H1 (cell line): ENCODE measurements around the gene TRIM62. TPM values are rescaled to one million over a fixed set of nuclear protein-coding genes. Genes with fewer than 3 reads are reported as not detected.

ENCODE experiments used
- CBX8 ChIP-seq: fragments of 300-800, 300-1000 bp; sonication (generic); IDR thresholded peaks from 2 replicates; pipeline ENCODE4 v1.7.1; 2016; ENCODE audit warnings: low read depth, low read length, borderline replicate concordance
- CREB1 ChIP-seq: IDR thresholded peaks from 2 replicates; pipeline ENCODE4 v1.6.1; 2012; ENCODE audit warnings: inconsistent platforms
- CTBP2 ChIP-seq: IDR thresholded peaks from 2 replicates; pipeline ENCODE4 v1.7.0; 2011; ENCODE audit warnings: borderline replicate concordance, mild to moderate bottlenecking, moderate library complexity, mixed read lengths, low read length; ENCODE audit not compliant: insufficient read depth, insufficient read length
- CTCF ChIP-seq, 3 experiments: IDR thresholded peaks; 1 replicate in 2 of 3; 2 replicates in 1 of 3; pipeline versions ENCODE4 v1.5.1 to v1.6.1; 2011; ENCODE audit warnings: low read length in 3 of 3, mild to moderate bottlenecking in 3 of 3, inconsistent platforms in 2 of 3, low read depth in 1 of 3, moderate library complexity in 1 of 3; ENCODE audit not compliant: insufficient read depth in 1 of 3; ENCODE audit errors: control extremely low read depth in 1 of 3
- E2F6 ChIP-seq: IDR thresholded peaks from 2 replicates; pipeline ENCODE4 v1.6.1; 2012; ENCODE audit warnings: inconsistent platforms
- EGR1 ChIP-seq: IDR thresholded peaks from 2 replicates; pipeline ENCODE4 v1.6.1; 2011; ENCODE audit warnings: low read depth, low read length, borderline replicate concordance
- HDAC2 ChIP-seq, 2 experiments: fragments of 300-600 bp in 1 of 2; sonication (generic) in 1 of 2; IDR thresholded peaks; 2 replicates each; pipeline ENCODE4 v1.6.1; 2011 to 2012; ENCODE audit warnings: low read depth in 2 of 2, low read length in 2 of 2, mild to moderate bottlenecking in 2 of 2, moderate library complexity in 2 of 2, borderline replicate concordance in 1 of 2, inconsistent platforms in 1 of 2
- HDAC6 ChIP-seq: IDR thresholded peaks from one replicate; pipeline ENCODE4 v1.7.1; 2012; ENCODE audit warnings: low read depth, mild to moderate bottlenecking, inconsistent platforms, low read length, moderate library complexity
- JUN ChIP-seq: IDR thresholded peaks from 2 replicates; pipeline ENCODE4 v1.6.1; 2011; ENCODE audit warnings: low read depth, mild to moderate bottlenecking, improper control_type of control experiment, low read length
- MAX ChIP-seq: IDR thresholded peaks from 2 replicates; pipeline ENCODE4 v1.6.1; 2012; ENCODE audit warnings: inconsistent platforms
- NRF1 ChIP-seq: IDR thresholded peaks from 2 replicates; pipeline ENCODE4 v1.6.1; 2011; ENCODE audit warnings: mild to moderate bottlenecking, low read depth, low read length, improper control_type of control experiment
- PHF8 ChIP-seq: fragments of 200-600 bp; sonication (generic); conservative IDR thresholded peaks from 2 replicates; pipeline ENCODE4 v1.7.1; 2012; ENCODE audit warnings: low read depth, mild to moderate bottlenecking, inconsistent platforms, low read length, moderate library complexity
- POLR2A ChIP-seq, 2 experiments: IDR thresholded peaks; 1 replicate in 1 of 2; 2 replicates in 1 of 2; pipeline ENCODE4 v1.6.1; 2011; ENCODE audit warnings: low read depth in 2 of 2, low read length in 2 of 2, mild to moderate bottlenecking in 2 of 2; ENCODE audit errors: control extremely low read depth in 1 of 2
- SIN3A ChIP-seq, 2 experiments: IDR thresholded peaks in 1 of 2; conservative IDR thresholded peaks in 1 of 2; 2 replicates each; pipeline ENCODE4 v1.6.1; 2011 to 2012; ENCODE audit warnings: low read length in 2 of 2, improper control_type of control experiment in 1 of 2, low read depth in 1 of 2, mild to moderate bottlenecking in 1 of 2
- SIRT6 ChIP-seq: IDR thresholded peaks from one replicate; pipeline ENCODE4 v1.7.1; 2012; ENCODE audit warnings: low read length, inconsistent platforms
- SP1 ChIP-seq: IDR thresholded peaks from 2 replicates; pipeline ENCODE4 v1.6.1; 2011; ENCODE audit warnings: low read depth, low read length
- TAF7 ChIP-seq: optimal IDR thresholded peaks from 2 replicates; pipeline ENCODE3; 2011; ENCODE audit warnings: low read depth, mild to moderate bottlenecking, inconsistent platforms, low read length, moderate library complexity, borderline replicate concordance
- YY1 ChIP-seq: IDR thresholded peaks from 2 replicates; pipeline ENCODE4 v1.6.1; 2011; ENCODE audit warnings: low read depth, mild to moderate bottlenecking, low read length
- ZNF274 ChIP-seq: IDR thresholded peaks from 2 replicates; pipeline ENCODE4 v1.7.0; 2012; ENCODE audit warnings: low read length, borderline replicate concordance; ENCODE audit errors: extremely low read depth
- polyA plus RNA-seq, 7 experiments: library from polyadenylated mRNA; depleted of rRNA in 3 of 7; stranded (reverse) in 5 of 7; unstranded in 2 of 7; fragments of >200 nt in 5 of 7; fragments of 200-250 nt in 2 of 7; gene quantifications; 1 replicate in 5 of 7; 2 replicates in 1 of 7; 4 replicates in 1 of 7; pipeline versions ENCODE4 v1.2.1 to v1.2.3, GENCODE V29; 2011 to 2013; ENCODE audit warnings: missing spikeins in 2 of 7, mixed read lengths in 2 of 7
- total RNA-seq: library from RNA; stranded (reverse); fragmentation: NEBNext Ultra II Directional; extraction: Animal tissue kit (Norgen Biotek cat#: 25700); gene quantifications from 2 replicates; pipeline ENCODE4 v1.2.1, GENCODE V29; 2021

The TRIM62 gene
- total and polyA plus RNA-seq, 2 of the 8 experiments (the other 6 are each of a cell fraction or from before 2014, with no cell fraction given): 6.3 to 10.8 TPM

GRCh38 chr1:33180911-33181890 is 642 bp downstream of the TRIM62 start (continued):
- TF ChIP-seq E2F6: peak; percentile 96
- no peak for TF ChIP-seq SIRT6
- TF ChIP-seq SP1: no peak
- TF ChIP-seq CREB1: peak; percentile 60; the same call in 1 of the 2 replicates
- no peak for TF ChIP-seq CBX8
- TF ChIP-seq JUN: no peak
- TF ChIP-seq POLR2A (IDR thresholded peaks at IDR 0.05; ENCODE audit: control extremely low read depth in 1 of 2, low read depth in 2 of 2, low read length in 2 of 2): peak in 1 of 2 experiments; percentile 44; a peak in 1 of 3 replicates
- TF ChIP-seq YY1: no peak
- TF ChIP-seq ZNF274: no peak
- 0 out of 4 replicates have a peak, but pooled peaks of 1 of the 2 experiments have one; percentile 13 for TF ChIP-seq HDAC2 (IDR thresholded peaks at IDR 0.05; ENCODE audit: borderline replicate concordance in 1 of 2, low read depth in 2 of 2, low read length in 2 of 2)
- no peak for TF ChIP-seq TAF7
- 0 out of 4 replicates have a peak, but pooled peaks of 1 of the 2 experiments have one; percentile 37 for TF ChIP-seq SIN3A (conservative IDR thresholded peaks at IDR 0.05 in 1 of 2, IDR thresholded peaks at IDR 0.05 in 1 of 2; ENCODE audit: low read depth in 1 of 2, low read length in 2 of 2)
- TF ChIP-seq HDAC6: no peak
- TF ChIP-seq NRF1: no peak
- no peak for TF ChIP-seq CTCF (IDR thresholded peaks at IDR 0.05; ENCODE audit: control extremely low read depth in 1 of 3, insufficient read depth in 1 of 3, low read depth in 1 of 3, low read length in 3 of 3)
- TF ChIP-seq MAX: peak; percentile 97
- TF ChIP-seq EGR1: no peak
- no peak for TF ChIP-seq PHF8
- TF ChIP-seq CTBP2: no peak
